ENCODE measurements around the gene CCDC150.

The CCDC150 gene

DNA sequence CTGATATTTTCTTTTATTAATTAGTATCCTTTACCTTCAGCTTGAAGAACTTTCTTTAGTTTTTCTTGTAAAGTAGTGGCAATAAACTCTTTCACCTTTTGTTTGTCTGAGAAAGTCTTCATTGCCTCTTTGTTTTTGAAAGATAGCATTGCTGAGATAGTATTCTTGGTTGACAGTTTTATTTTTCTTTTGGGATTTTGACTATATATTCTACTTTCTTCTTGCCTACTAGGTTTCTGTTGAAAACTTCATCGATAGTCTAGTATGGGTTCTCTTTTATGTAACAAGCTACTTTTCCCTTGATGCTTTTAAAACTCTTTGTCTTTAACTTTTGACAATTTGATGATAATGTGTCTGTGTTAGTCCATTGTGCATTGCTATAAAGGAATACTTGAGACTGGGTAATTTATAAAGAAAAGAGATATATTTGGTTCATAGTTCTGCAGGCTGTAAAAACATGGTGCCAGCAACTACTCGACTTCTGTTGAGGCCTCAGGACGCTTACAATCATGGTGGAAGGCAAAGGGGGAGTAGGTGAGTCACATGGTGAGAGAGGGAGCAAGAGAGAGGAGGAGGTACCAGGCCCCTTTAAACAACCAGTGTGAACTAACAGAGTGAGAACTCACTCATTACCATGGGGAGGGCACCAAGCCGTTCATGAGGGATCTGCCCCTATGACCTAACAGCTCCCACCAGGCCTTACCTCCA, 12.0 kb downstream of the CCDC150 start:
- Histone ChIP-seq H3K9me3 (ENCODE audit: severe bottlenecking) (peaks cover 8% of the 10 kb centered on the region), H3K4me3 (ENCODE audit: severe bottlenecking) (no peak overlapping the region), H3K27me3 (ENCODE audit: insufficient read depth, poor library complexity, severe bottlenecking) (no peaks in the 10 kb centered on the region), H3K27ac (ENCODE audit: poor library complexity, severe bottlenecking) (no peak overlapping the region), H3K4me1 (ENCODE audit: insufficient read depth, poor library complexity, severe bottlenecking) (no peaks in the 10 kb centered on the region), H3K36me3 (ENCODE audit: low read depth) (peaks cover 9% of the 10 kb centered on the region; the same call in 1 of the 2 replicates)
- no peak for DNase-seq (ENCODE audit: low spot score)
- no peak for ATAC-seq (ENCODE audit: low read depth)
- TF ChIP-seq, protein P1, sequence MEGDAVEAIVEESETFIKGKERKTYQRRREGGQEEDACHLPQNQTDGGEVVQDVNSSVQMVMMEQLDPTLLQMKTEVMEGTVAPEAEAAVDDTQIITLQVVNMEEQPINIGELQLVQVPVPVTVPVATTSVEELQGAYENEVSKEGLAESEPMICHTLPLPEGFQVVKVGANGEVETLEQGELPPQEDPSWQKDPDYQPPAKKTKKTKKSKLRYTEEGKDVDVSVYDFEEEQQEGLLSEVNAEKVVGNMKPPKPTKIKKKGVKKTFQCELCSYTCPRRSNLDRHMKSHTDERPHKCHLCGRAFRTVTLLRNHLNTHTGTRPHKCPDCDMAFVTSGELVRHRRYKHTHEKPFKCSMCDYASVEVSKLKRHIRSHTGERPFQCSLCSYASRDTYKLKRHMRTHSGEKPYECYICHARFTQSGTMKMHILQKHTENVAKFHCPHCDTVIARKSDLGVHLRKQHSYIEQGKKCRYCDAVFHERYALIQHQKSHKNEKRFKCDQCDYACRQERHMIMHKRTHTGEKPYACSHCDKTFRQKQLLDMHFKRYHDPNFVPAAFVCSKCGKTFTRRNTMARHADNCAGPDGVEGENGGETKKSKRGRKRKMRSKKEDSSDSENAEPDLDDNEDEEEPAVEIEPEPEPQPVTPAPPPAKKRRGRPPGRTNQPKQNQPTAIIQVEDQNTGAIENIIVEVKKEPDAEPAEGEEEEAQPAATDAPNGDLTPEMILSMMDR (IDR thresholded peaks at IDR 0.05; ENCODE audit: poor library complexity, severe bottlenecking), result no peak

- no peak overlapping the region for H3K27ac ChIP-seq (ENCODE audit: poor library complexity, severe bottlenecking)
- peaks cover 8% of the 10 kb centered on the region for H3K9me3 ChIP-seq (ENCODE audit: severe bottlenecking)
- peaks cover 9% of the 10 kb centered on the region; the same call in 1 of the 2 replicates for H3K36me3 ChIP-seq (ENCODE audit: low read depth)
- no peaks in the 10 kb centered on the region for H3K4me1 ChIP-seq (ENCODE audit: insufficient read depth, poor library complexity, severe bottlenecking)
- ATAC-seq (ENCODE audit: low read depth) (no peak), DNase-seq (ENCODE audit: low spot score) (no peak)
- TF ChIP-seq, protein P1 (IDR thresholded peaks at IDR 0.05; ENCODE audit: poor library complexity, severe bottlenecking), result no peak
- no peaks in the 10 kb centered on the region for H3K27me3 ChIP-seq (ENCODE audit: insufficient read depth, poor library complexity, severe bottlenecking)
- H3K4me3 ChIP-seq (ENCODE audit: severe bottlenecking), result no peak overlapping the region
These were observed 13.4 kb downstream of the CCDC150 start for GRCh38 chr2:196652869-196653268.

- no peaks in the 10 kb centered on the region for H3K27me3 ChIP-seq (ENCODE audit: insufficient read depth, poor library complexity, severe bottlenecking)
- peaks cover 8% of the 10 kb centered on the region for H3K9me3 ChIP-seq (ENCODE audit: severe bottlenecking)
- H3K36me3 ChIP-seq (ENCODE audit: low read depth), result peaks cover 9% of the 10 kb centered on the region; the same call in 1 of the 2 replicates
- ATAC-seq (ENCODE audit: low read depth), result no peak
- no peak overlapping the region for H3K4me3 ChIP-seq (ENCODE audit: severe bottlenecking)
- H3K27ac ChIP-seq (ENCODE audit: poor library complexity, severe bottlenecking), result no peak overlapping the region
- TF ChIP-seq, protein P1 (IDR thresholded peaks at IDR 0.05; ENCODE audit: poor library complexity, severe bottlenecking), result no peak
- DNase-seq (ENCODE audit: low spot score), result no peak
- no peaks in the 10 kb centered on the region for H3K4me1 ChIP-seq (ENCODE audit: insufficient read depth, poor library complexity, severe bottlenecking)
These were observed 14.3 kb downstream of the CCDC150 start for GRCh38 chr2:196653843-196654242.

DNA sequence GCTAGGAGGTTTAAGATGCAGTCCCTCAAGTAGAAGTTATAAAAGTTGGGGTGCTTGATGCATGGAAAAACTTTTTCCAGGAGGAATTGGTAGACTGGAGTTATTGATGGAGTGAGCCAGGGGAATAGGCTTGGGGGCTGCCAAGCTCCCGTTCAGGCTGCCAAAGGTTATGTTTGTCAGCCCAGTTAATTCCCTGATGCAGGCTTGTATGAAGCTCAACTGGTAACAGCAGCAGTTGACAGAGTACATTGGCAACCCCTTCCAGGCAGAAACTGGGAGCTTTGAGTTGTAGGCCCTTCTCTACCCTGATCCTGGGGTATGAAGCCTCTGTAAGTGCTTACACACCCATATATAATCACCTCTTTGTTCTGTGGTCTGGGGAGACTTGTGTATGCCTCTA, 16.2 kb downstream of the CCDC150 start:
- TF ChIP-seq, protein P1 (IDR thresholded peaks at IDR 0.05; ENCODE audit: poor library complexity, severe bottlenecking), result no peak
- peaks cover 12% of the 10 kb centered on the region for H3K36me3 ChIP-seq (ENCODE audit: low read depth)
- H3K4me1 ChIP-seq (ENCODE audit: insufficient read depth, poor library complexity, severe bottlenecking), result no peaks in the 10 kb centered on the region
- H3K4me3 ChIP-seq (ENCODE audit: severe bottlenecking), result no peak overlapping the region
- H3K27ac ChIP-seq (ENCODE audit: poor library complexity, severe bottlenecking), result no peak overlapping the region
- DNase-seq (ENCODE audit: low spot score) (no peak), ATAC-seq (ENCODE audit: low read depth) (no peak)
- H3K9me3 ChIP-seq (ENCODE audit: severe bottlenecking), result peaks cover 8% of the 10 kb centered on the region
- no peaks in the 10 kb centered on the region for H3K27me3 ChIP-seq (ENCODE audit: insufficient read depth, poor library complexity, severe bottlenecking)

GRCh38 chr2:196657333-196657732, 17.8 kb downstream of the CCDC150 start:
- H3K27ac ChIP-seq (ENCODE audit: poor library complexity, severe bottlenecking), result no peak overlapping the region
- H3K4me3 ChIP-seq (ENCODE audit: severe bottlenecking), result no peak overlapping the region
- TF ChIP-seq, protein P1 (IDR thresholded peaks at IDR 0.05; ENCODE audit: poor library complexity, severe bottlenecking), result no peak
- no peak for ATAC-seq (ENCODE audit: low read depth)
- H3K9me3 ChIP-seq (ENCODE audit: severe bottlenecking), result no peaks in the 10 kb centered on the region
- H3K36me3 ChIP-seq (ENCODE audit: low read depth), result peaks cover 4% of the 10 kb centered on the region; the same call in 1 of the 2 replicates
- no peak for DNase-seq (ENCODE audit: low spot score)
- H3K4me1 ChIP-seq (ENCODE audit: insufficient read depth, poor library complexity, severe bottlenecking), result no peaks in the 10 kb centered on the region
- H3K27me3 ChIP-seq (ENCODE audit: insufficient read depth, poor library complexity, severe bottlenecking), result no peaks in the 10 kb centered on the region

Measured in RWPE2 (cell line).